Loucy (cell line): ENCODE data around the gene KCND2.

ENCODE experiments used
- H2AFZ ChIP-seq: fragments of 200-600 bp; sonication (generic); 2 replicates; pipeline ENCODE4 v1.6.0; 2016; ENCODE audit warnings: antibody characterized with exemption, mild to moderate bottlenecking, low read length, moderate library complexity
- H3F3A ChIP-seq: fragments of 200-600 bp; 2 replicates; pipeline ENCODE4 v1.6.0; 2016; ENCODE audit warnings: antibody characterized with exemption, low read depth, mild to moderate bottlenecking
- H3K27me3 ChIP-seq: fragments of 200-600 bp; sonication (generic); 2 replicates; pipeline ENCODE4 v1.6.1; 2014; ENCODE audit warnings: low read length, mild to moderate bottlenecking; ENCODE audit not compliant: insufficient read depth, poor library complexity, severe bottlenecking
- H3K36me3 ChIP-seq: fragments of 200-600 bp; sonication (generic); 2 replicates; pipeline ENCODE4 v1.6.1; 2016; ENCODE audit warnings: low read length; ENCODE audit not compliant: insufficient read depth
- H3K4me1 ChIP-seq: fragments of 200-600 bp; sonication (generic); 2 replicates; pipeline ENCODE4 v1.5.1; 2014; ENCODE audit warnings: low read length, mild to moderate bottlenecking; ENCODE audit not compliant: insufficient read depth, poor library complexity, severe bottlenecking
- H3K4me2 ChIP-seq: fragments of 200-600 bp; sonication (generic); 2 replicates; pipeline ENCODE4 v1.6.0; 2014; ENCODE audit warnings: antibody characterized with exemption, low read length, low read depth, mild to moderate bottlenecking; ENCODE audit not compliant: poor library complexity, severe bottlenecking
- H3K4me3 ChIP-seq: fragments of 200-600 bp; sonication (generic); 2 replicates; pipeline ENCODE4 v1.5.1; 2014; ENCODE audit warnings: low read length, mild to moderate bottlenecking, mixed read lengths; ENCODE audit not compliant: poor library complexity, severe bottlenecking
- H3K79me2 ChIP-seq: fragments of 200-600 bp; sonication (generic); 2 replicates; pipeline ENCODE4 v1.6.1; 2014; ENCODE audit warnings: low read length; ENCODE audit not compliant: insufficient read depth
- H3K9ac ChIP-seq: fragments of 200-600 bp; sonication (generic); 2 replicates; pipeline ENCODE4 v1.6.0; 2014; ENCODE audit warnings: mild to moderate bottlenecking, low read depth, low read length, moderate library complexity; ENCODE audit not compliant: poor library complexity, severe bottlenecking
- H3K9me2 ChIP-seq: fragments of 200-600 bp; sonication (generic); replicated peaks from 2 replicates; pipeline ENCODE4 v1.6.1; 2016; ENCODE audit warnings: low read depth, low read length, mixed read lengths
- H3K9me3 ChIP-seq: fragments of 200-600 bp; sonication (generic); 2 replicates; pipeline ENCODE4 v1.6.1; 2014; ENCODE audit warnings: mild to moderate bottlenecking, antibody characterized with exemption, low read length, low read depth; ENCODE audit not compliant: insufficient read depth
- H4K20me1 ChIP-seq: fragments of 200-600 bp; sonication (generic); 2 replicates; pipeline ENCODE4 v1.6.0; 2014; ENCODE audit warnings: antibody characterized with exemption, low read length, mild to moderate bottlenecking; ENCODE audit not compliant: insufficient read depth, poor library complexity, severe bottlenecking
- EZH2phosphoT487 ChIP-seq: fragments of 200-600 bp; IDR thresholded peaks from 2 replicates; pipeline ENCODE4 v1.6.1; 2018; ENCODE audit warnings: antibody characterized with exemption, mild to moderate bottlenecking, moderate library complexity, borderline replicate concordance
- TF ChIP-seq, protein P1 (sequence below): fragments of 200-600 bp; sonication (generic); conservative IDR thresholded peaks from 2 replicates; pipeline ENCODE4 v1.5.1; 2014; ENCODE audit warnings: mild to moderate bottlenecking, antibody characterized with exemption, low read length

KCND2 gene

DNA sequence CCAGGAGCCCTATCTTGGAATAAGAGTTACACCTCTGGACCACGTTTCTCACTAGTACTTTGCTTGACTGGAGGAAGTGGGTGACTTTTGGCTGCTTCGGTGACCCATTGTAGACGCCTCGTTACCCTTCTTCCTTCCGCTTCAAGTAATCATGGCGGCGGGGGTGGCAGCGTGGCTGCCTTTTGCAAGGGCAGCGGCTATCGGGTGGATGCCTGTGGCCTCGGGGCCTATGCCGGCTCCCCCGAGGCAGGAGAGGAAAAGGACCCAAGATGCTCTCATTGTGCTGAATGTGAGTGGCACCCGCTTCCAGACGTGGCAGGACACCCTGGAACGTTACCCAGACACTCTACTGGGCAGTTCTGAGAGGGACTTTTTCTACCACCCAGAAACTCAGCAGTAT is 1.5 kb downstream of the KCND2 start:
- Histone ChIP-seq H3K4me3 (no peak overlapping the region), H3K4me1 (no peaks in the 10 kb centered on the region), H3F3A (no peaks in the 10 kb centered on the region), H3K9ac (no peak overlapping the region), H3K9me3 (no peaks in the 10 kb centered on the region), H3K36me3 (no peaks in the 10 kb centered on the region), H3K4me2 (no peak overlapping the region), H3K27me3 (no peaks in the 10 kb centered on the region), H3K9me2 (no peaks in the 10 kb centered on the region), H4K20me1 (no peaks in the 10 kb centered on the region), H2AFZ (no peak overlapping the region), H3K79me2 (no peaks in the 10 kb centered on the region)
- TF ChIP-seq EZH2phosphoT487: no peak
- TF ChIP-seq, protein P1, sequence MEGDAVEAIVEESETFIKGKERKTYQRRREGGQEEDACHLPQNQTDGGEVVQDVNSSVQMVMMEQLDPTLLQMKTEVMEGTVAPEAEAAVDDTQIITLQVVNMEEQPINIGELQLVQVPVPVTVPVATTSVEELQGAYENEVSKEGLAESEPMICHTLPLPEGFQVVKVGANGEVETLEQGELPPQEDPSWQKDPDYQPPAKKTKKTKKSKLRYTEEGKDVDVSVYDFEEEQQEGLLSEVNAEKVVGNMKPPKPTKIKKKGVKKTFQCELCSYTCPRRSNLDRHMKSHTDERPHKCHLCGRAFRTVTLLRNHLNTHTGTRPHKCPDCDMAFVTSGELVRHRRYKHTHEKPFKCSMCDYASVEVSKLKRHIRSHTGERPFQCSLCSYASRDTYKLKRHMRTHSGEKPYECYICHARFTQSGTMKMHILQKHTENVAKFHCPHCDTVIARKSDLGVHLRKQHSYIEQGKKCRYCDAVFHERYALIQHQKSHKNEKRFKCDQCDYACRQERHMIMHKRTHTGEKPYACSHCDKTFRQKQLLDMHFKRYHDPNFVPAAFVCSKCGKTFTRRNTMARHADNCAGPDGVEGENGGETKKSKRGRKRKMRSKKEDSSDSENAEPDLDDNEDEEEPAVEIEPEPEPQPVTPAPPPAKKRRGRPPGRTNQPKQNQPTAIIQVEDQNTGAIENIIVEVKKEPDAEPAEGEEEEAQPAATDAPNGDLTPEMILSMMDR: no peak

DNA sequence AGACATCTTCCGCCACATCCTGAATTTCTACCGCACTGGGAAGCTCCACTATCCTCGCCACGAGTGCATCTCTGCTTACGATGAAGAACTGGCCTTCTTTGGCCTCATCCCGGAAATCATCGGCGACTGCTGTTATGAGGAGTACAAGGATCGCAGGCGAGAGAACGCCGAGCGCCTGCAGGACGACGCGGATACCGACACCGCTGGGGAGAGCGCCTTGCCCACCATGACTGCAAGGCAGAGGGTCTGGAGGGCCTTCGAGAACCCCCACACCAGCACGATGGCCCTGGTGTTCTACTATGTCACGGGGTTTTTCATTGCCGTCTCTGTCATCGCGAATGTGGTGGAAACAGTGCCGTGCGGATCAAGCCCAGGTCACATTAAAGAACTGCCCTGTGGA is 1.9 kb downstream of the KCND2 start:
- no peak overlapping the region for H3K4me3 ChIP-seq

DNA sequence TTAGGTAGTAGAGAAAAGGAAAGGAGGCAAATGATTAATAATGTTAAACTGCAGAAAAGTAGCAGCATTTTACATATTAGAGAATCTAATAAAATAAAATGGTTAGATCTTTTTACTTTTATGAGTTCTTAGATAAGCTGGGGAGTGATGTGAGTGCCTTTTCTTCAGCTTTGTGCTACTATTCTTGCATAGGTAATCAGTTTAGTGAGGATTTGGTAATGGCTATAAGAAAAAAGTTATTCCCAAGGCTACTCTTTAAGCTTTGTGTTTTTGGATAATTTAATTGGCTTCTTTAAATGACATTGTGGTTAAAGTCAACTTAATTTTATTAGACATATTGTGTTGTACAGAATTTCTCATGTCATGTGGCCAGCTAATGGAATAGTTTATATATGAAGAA is 3.7 kb downstream of the KCND2 start:
- Histone ChIP-seq H4K20me1 (no peaks in the 10 kb centered on the region), H3K9ac (no peak overlapping the region), H3K4me1 (no peaks in the 10 kb centered on the region), H3F3A (no peaks in the 10 kb centered on the region), H3K4me3 (no peak overlapping the region), H3K79me2 (no peaks in the 10 kb centered on the region), H3K9me3 (no peaks in the 10 kb centered on the region), H3K9me2 (0 out of 2 replicates have a peak, but pooled peaks cover under 1% of the 10 kb centered on the region), H3K4me2 (no peak overlapping the region), H2AFZ (no peak overlapping the region), H3K27me3 (no peaks in the 10 kb centered on the region), H3K36me3 (no peaks in the 10 kb centered on the region)
- no peak for TF ChIP-seq EZH2phosphoT487
- TF ChIP-seq, protein P1: no peak

More for the DNA sequence above, 1.9 kb downstream of the KCND2 start:
- H3K4me2 ChIP-seq: no peak overlapping the region
- H3K9ac ChIP-seq: no peak overlapping the region
- H2AFZ ChIP-seq: no peak overlapping the region
- H3K4me1 ChIP-seq: no peaks in the 10 kb centered on the region
- no peaks in the 10 kb centered on the region for H4K20me1 ChIP-seq
- no peaks in the 10 kb centered on the region for H3K36me3 ChIP-seq
- TF ChIP-seq, protein P1: no peak
- no peak for TF ChIP-seq EZH2phosphoT487
- no peaks in the 10 kb centered on the region for H3K9me2 ChIP-seq
- no peaks in the 10 kb centered on the region for H3K9me3 ChIP-seq
- no peaks in the 10 kb centered on the region for H3F3A ChIP-seq
- H3K27me3 ChIP-seq: no peaks in the 10 kb centered on the region
- H3K79me2 ChIP-seq: no peaks in the 10 kb centered on the region
